Mammary epithelial cell (primary cell): ENCODE data around the gene LGALS14.

Source experiments
- EZH2 ChIP-seq: IDR thresholded peaks from 2 replicates; pipeline ENCODE4 v1.6.1; 2012; ENCODE audit warnings: low read length, inconsistent platforms, borderline replicate concordance
- TF ChIP-seq, protein P1 (sequence below), 2 donors: IDR thresholded peaks in 1 of 2; conservative IDR thresholded peaks in 1 of 2; 2 replicates each; pipeline ENCODE4 v1.5.1; 2011 to 2012; ENCODE audit warnings: inconsistent platforms in 2 of 2, low read length in 2 of 2, mild to moderate bottlenecking in 2 of 2, control low read depth in 1 of 2, low read depth in 1 of 2; ENCODE audit not compliant: insufficient read depth in 1 of 2; ENCODE audit errors: extremely low read depth in 1 of 2

DNA sequence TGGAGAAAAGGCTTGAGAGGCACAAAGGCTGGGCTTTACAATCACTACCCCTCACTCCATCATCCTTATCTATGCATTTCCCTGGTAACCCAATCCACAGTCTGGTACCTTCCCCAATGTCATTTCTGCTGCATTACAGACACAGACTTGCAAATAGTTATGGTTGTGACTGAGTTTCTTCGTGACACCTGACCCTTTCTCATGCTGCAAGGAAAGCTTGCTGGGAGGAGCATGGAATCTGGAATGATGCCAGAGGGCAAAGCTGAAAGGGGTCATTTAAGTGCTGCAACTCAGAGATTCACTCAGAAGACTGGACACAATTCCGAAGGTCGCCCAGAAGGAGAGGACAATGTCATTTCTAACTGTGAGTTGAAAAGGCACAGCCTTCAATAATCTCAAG, 48.7 kb upstream of the LGALS14 start, which contains the start of gene LGALS16:
- TF ChIP-seq, protein P1, sequence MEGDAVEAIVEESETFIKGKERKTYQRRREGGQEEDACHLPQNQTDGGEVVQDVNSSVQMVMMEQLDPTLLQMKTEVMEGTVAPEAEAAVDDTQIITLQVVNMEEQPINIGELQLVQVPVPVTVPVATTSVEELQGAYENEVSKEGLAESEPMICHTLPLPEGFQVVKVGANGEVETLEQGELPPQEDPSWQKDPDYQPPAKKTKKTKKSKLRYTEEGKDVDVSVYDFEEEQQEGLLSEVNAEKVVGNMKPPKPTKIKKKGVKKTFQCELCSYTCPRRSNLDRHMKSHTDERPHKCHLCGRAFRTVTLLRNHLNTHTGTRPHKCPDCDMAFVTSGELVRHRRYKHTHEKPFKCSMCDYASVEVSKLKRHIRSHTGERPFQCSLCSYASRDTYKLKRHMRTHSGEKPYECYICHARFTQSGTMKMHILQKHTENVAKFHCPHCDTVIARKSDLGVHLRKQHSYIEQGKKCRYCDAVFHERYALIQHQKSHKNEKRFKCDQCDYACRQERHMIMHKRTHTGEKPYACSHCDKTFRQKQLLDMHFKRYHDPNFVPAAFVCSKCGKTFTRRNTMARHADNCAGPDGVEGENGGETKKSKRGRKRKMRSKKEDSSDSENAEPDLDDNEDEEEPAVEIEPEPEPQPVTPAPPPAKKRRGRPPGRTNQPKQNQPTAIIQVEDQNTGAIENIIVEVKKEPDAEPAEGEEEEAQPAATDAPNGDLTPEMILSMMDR (conservative IDR thresholded peaks at IDR 0.05 in 1 of 2, IDR thresholded peaks at IDR 0.05 in 1 of 2; ENCODE audit: extremely low read depth in 1 of 2, insufficient read depth in 1 of 2, low read depth in 1 of 2, low read length in 2 of 2): no peak
- TF ChIP-seq EZH2: no peak
